HEK293 (cell line): ENCODE results near the gene ATAD2B.

Experiments
- ATF2 ChIP-seq: fragments of 450-650 bp; formaldehyde crosslinking; IDR thresholded peaks from 2 replicates; pipeline ENCODE4 v1.5.1; 2016; ENCODE audit warnings: missing biosample characterization, missing genetic modification characterization, low read depth
- BCL6B ChIP-seq: fragments of 450-650 bp; formaldehyde crosslinking; IDR thresholded peaks from 2 replicates; pipeline ENCODE4 v1.5.1; 2017; ENCODE audit warnings: missing biosample characterization, missing genetic modification characterization
- FEZF1 ChIP-seq: fragments of 450-650 bp; formaldehyde crosslinking; IDR thresholded peaks from 2 replicates; pipeline ENCODE4 v1.5.1; 2016; ENCODE audit warnings: missing biosample characterization, missing genetic modification characterization
- GLI2 ChIP-seq: fragments of 450-650 bp; formaldehyde crosslinking; IDR thresholded peaks from 2 replicates; pipeline ENCODE4; 2017; ENCODE audit warnings: missing biosample characterization, missing genetic modification characterization, low read depth, borderline replicate concordance
- HIC1 ChIP-seq: fragments of 450-650 bp; formaldehyde crosslinking; IDR thresholded peaks from 2 replicates; pipeline ENCODE4 v1.5.1; 2016; ENCODE audit warnings: missing biosample characterization, missing genetic modification characterization
- KLF10 ChIP-seq: fragments of 450-650 bp; IDR thresholded peaks from 2 replicates; pipeline ENCODE4 v1.5.1; 2018; ENCODE audit warnings: missing biosample characterization, mild to moderate bottlenecking, missing genetic modification characterization
- KLF9 ChIP-seq: fragments of 450-650 bp; formaldehyde crosslinking; IDR thresholded peaks from 2 replicates; pipeline ENCODE4 v1.5.1; 2016; ENCODE audit warnings: missing biosample characterization, missing genetic modification characterization, low read depth
- OVOL3 ChIP-seq: fragments of 450-650 bp; formaldehyde crosslinking; IDR thresholded peaks from 2 replicates; pipeline ENCODE4 v1.5.1; 2016; ENCODE audit warnings: missing biosample characterization, missing genetic modification characterization
- PRDM1 ChIP-seq: fragments of 450-650 bp; formaldehyde crosslinking; IDR thresholded peaks from 2 replicates; pipeline ENCODE4; 2016; ENCODE audit warnings: missing biosample characterization, missing genetic modification characterization
- PRDM4 ChIP-seq: fragments of 450-650 bp; formaldehyde crosslinking; IDR thresholded peaks from 2 replicates; pipeline ENCODE4 v1.5.1; 2017; ENCODE audit warnings: missing biosample characterization, missing genetic modification characterization
- TCF7L2 ChIP-seq: IDR thresholded peaks from 2 replicates; pipeline ENCODE4 v1.6.1; 2011; ENCODE audit warnings: low read depth, mild to moderate bottlenecking, inconsistent platforms, low read length, moderate library complexity, borderline replicate concordance
- ZBTB11 ChIP-seq: fragments of 450-650 bp; formaldehyde crosslinking; conservative IDR thresholded peaks from 2 replicates; pipeline ENCODE4 v1.5.1; 2016; ENCODE audit warnings: low read depth, missing biosample characterization, missing genetic modification characterization
- ZNF112 ChIP-seq: fragments of 450-650 bp; formaldehyde crosslinking; IDR thresholded peaks from 2 replicates; pipeline ENCODE4 v1.5.0; 2017; ENCODE audit warnings: missing biosample characterization, missing genetic modification characterization
- ZNF19 ChIP-seq: fragments of 450-650 bp; formaldehyde crosslinking; IDR thresholded peaks from 2 replicates; pipeline ENCODE4; 2016; ENCODE audit warnings: missing biosample characterization, missing genetic modification characterization, low read depth
- ZNF24 ChIP-seq: fragments of 450-650 bp; formaldehyde crosslinking; IDR thresholded peaks from 2 replicates; pipeline ENCODE4 v1.5.1; 2016; ENCODE audit warnings: missing biosample characterization, missing genetic modification characterization
- ZNF335 ChIP-seq: fragments of 450-650 bp; formaldehyde crosslinking; conservative IDR thresholded peaks from 2 replicates; pipeline ENCODE4 v1.5.1; 2016; ENCODE audit warnings: missing biosample characterization, missing genetic modification characterization
- ZNF366 ChIP-seq: fragments of 450-650 bp; formaldehyde crosslinking; conservative IDR thresholded peaks from 2 replicates; pipeline ENCODE4 v1.5.1; 2016; ENCODE audit warnings: missing biosample characterization, missing genetic modification characterization
- ZNF423 ChIP-seq: fragments of 450-650 bp; formaldehyde crosslinking; IDR thresholded peaks from 2 replicates; pipeline ENCODE4 v1.5.1; 2016; ENCODE audit warnings: missing biosample characterization, missing genetic modification characterization
- ZNF530 ChIP-seq: fragments of 450-650 bp; formaldehyde crosslinking; IDR thresholded peaks from 2 replicates; pipeline ENCODE4 v1.5.1; 2016; ENCODE audit warnings: low read depth, missing biosample characterization, missing genetic modification characterization
- ZNF558 ChIP-seq: fragments of 450-650 bp; formaldehyde crosslinking; IDR thresholded peaks from 2 replicates; pipeline ENCODE4 v1.5.1; 2016; ENCODE audit warnings: missing biosample characterization, missing genetic modification characterization
- ZNF580 ChIP-seq: fragments of 450-650 bp; formaldehyde crosslinking; IDR thresholded peaks from 2 replicates; pipeline ENCODE4 v1.5.1; 2016; ENCODE audit warnings: missing biosample characterization, missing genetic modification characterization
- ZNF623 ChIP-seq: fragments of 450-650 bp; formaldehyde crosslinking; IDR thresholded peaks from 2 replicates; pipeline ENCODE4 v1.5.1; 2016; ENCODE audit warnings: missing biosample characterization, missing genetic modification characterization
- ZNF645 ChIP-seq: fragments of 450-650 bp; formaldehyde crosslinking; IDR thresholded peaks from 2 replicates; pipeline ENCODE4; 2016; ENCODE audit warnings: missing biosample characterization, missing genetic modification characterization
- ZXDB ChIP-seq: fragments of 450-650 bp; formaldehyde crosslinking; IDR thresholded peaks from 2 replicates; pipeline ENCODE4 v1.5.1; 2016; ENCODE audit warnings: missing biosample characterization, missing genetic modification characterization

ATAD2B gene

GRCh38 chr2:23924589-23925359 is 2.1 kb downstream of the ATAD2B start (continued):
- TF ChIP-seq TCF7L2 (peak; percentile 55; the same call in 1 of the 2 replicates), ZNF645 (no peak), ZNF19 (tag by site-specific recombination) (no peak), FEZF1 (peak; percentile 94), KLF10 (peak; percentile 49; the same call in 1 of the 2 replicates), KLF9 (0 out of 2 replicates have a peak, but pooled peaks have one; percentile 15), PRDM4 (tag by site-specific recombination) (peak; percentile 15; the same call in 1 of the 2 replicates), ZNF366 (peak; percentile 90), ZNF335 (0 out of 2 replicates have a peak, but pooled peaks have one; percentile 22), ZNF530 (tag by site-specific recombination) (no peak), HIC1 (tag by site-specific recombination) (peak; percentile 65; the same call in 1 of the 2 replicates), ZNF558 (tag by site-specific recombination) (0 out of 2 replicates have a peak, but pooled peaks have one; percentile 12), OVOL3 (peak; percentile 46; the same call in 1 of the 2 replicates), GLI2 (peak; percentile 74), ZNF580 (peak; percentile 64; the same call in 1 of the 2 replicates), ATF2 (tag by site-specific recombination) (peak; percentile 79; the same call in 1 of the 2 replicates), ZXDB (peak; percentile 46; the same call in 1 of the 2 replicates), ZBTB11 (tag by site-specific recombination) (no peak), ZNF112 (no peak), PRDM1 (tag by site-specific recombination) (no peak), ZNF623 (0 out of 2 replicates have a peak, but pooled peaks have one; percentile 8), BCL6B (peak; percentile 57; the same call in 1 of the 2 replicates), ZNF24 (tag by site-specific recombination) (peak; percentile 29; the same call in 1 of the 2 replicates), ZNF423 (tag by site-specific recombination) (no peak)
